GM23338 (cell line): Measurements from ENCODE around the gene MKLN1. TPM values are rescaled to one million over a fixed set of nuclear protein-coding genes. Genes with fewer than 3 reads are reported as not detected.

Source experiments
- ATAC-seq: fragments of 200-7000 bp; cut with Tn5 transposase; 3 replicates; pipeline ENCODE4 v1.9.1; 2020
- DNase-seq: peaks from one replicate; pipeline ENCODE4 v3.0.0-alpha.2; 2015; ENCODE audit warnings: low spot score
- H2AFZ ChIP-seq: fragments of 200-600 bp; sonication (generic); 2 replicates; pipeline ENCODE4 v1.8.0; 2016; ENCODE audit warnings: antibody characterized with exemption, mild to moderate bottlenecking, moderate library complexity
- H3F3A ChIP-seq: fragments of 200-600 bp; sonication (generic); replicated peaks from 2 replicates; pipeline ENCODE4 v1.8.0; 2017; ENCODE audit warnings: antibody characterized with exemption, mixed run types, low read depth
- H3K27ac ChIP-seq: fragments of 200-600 bp; sonication (generic); 2 replicates; pipeline ENCODE4 v1.6.1; 2016; ENCODE audit warnings: low read depth
- H3K27me3 ChIP-seq: fragments of 200-600 bp; sonication (generic); 2 replicates; pipeline ENCODE4 v1.8.0; 2016; ENCODE audit warnings: mild to moderate bottlenecking, mixed run types, moderate library complexity; ENCODE audit not compliant: insufficient read depth
- H3K36me3 ChIP-seq: fragments of 200-600 bp; sonication (generic); 2 replicates; pipeline ENCODE4 v1.8.0; 2016; ENCODE audit warnings: mild to moderate bottlenecking; ENCODE audit not compliant: insufficient read depth
- H3K4me1 ChIP-seq: fragments of 200-600 bp; sonication (generic); 2 replicates; pipeline ENCODE4 v1.8.0; 2016; ENCODE audit warnings: mild to moderate bottlenecking, moderate library complexity; ENCODE audit not compliant: insufficient read depth
- H3K4me2 ChIP-seq: fragments of 200-600 bp; sonication (generic); 2 replicates; pipeline ENCODE4 v1.7.1; 2017; ENCODE audit warnings: mixed run types
- H3K4me3 ChIP-seq: fragments of 200-600 bp; sonication (generic); 2 replicates; pipeline ENCODE4 v1.6.1; 2016; ENCODE audit warnings: mixed run types
- H3K79me2 ChIP-seq: fragments of 200-600 bp; sonication (generic); replicated peaks from 2 replicates; pipeline ENCODE4 v1.8.0; 2017; ENCODE audit warnings: mild to moderate bottlenecking; ENCODE audit not compliant: insufficient read depth
- H3K9me2 ChIP-seq: fragments of 200-600 bp; sonication (generic); 2 replicates; pipeline ENCODE4 v1.8.0; 2017; ENCODE audit not compliant: insufficient read depth
- H4K20me1 ChIP-seq: fragments of 200-600 bp; sonication (generic); replicated peaks from 2 replicates; pipeline ENCODE4 v1.8.0; 2017; ENCODE audit warnings: mild to moderate bottlenecking; ENCODE audit not compliant: insufficient read depth
- H3K27ac Mint-ChIP-seq: 2 replicates; pipeline ENCODE4 v1.8.0; 2020; ENCODE audit warnings: inconsistent platforms, mild to moderate bottlenecking, moderate library complexity, mixed read lengths
- H3K27me3 Mint-ChIP-seq: 3 replicates; pipeline ENCODE4 v1.8.0; 2022; ENCODE audit warnings: low read depth, mild to moderate bottlenecking, moderate library complexity, mixed read lengths, inconsistent platforms; ENCODE audit not compliant: insufficient read depth, poor library complexity
- H3K36me3 Mint-ChIP-seq: 3 replicates; pipeline ENCODE4 v1.8.0; 2021; ENCODE audit warnings: low read depth, mild to moderate bottlenecking, inconsistent platforms, moderate library complexity, mixed read lengths
- H3K4me1 Mint-ChIP-seq: 3 replicates; pipeline ENCODE4 v1.8.0; 2020; ENCODE audit warnings: mild to moderate bottlenecking, inconsistent platforms, mixed read lengths
- H3K4me3 Mint-ChIP-seq: 3 replicates; pipeline ENCODE4 v1.8.0; 2021; ENCODE audit warnings: moderate library complexity, mild to moderate bottlenecking, inconsistent platforms, mixed read lengths
- H3K9me3 Mint-ChIP-seq: 3 replicates; pipeline ENCODE4 v1.8.0; 2020; ENCODE audit warnings: moderate library complexity, mild to moderate bottlenecking, inconsistent platforms, mixed read lengths
- CREB1 ChIP-seq: fragments of 250-450 bp; sonication (Bioruptor Pico); IDR thresholded peaks from 2 replicates; pipeline ENCODE4 v1.5.0; 2020; ENCODE audit warnings: low read depth, mild to moderate bottlenecking, moderate library complexity
- CTCF ChIP-seq, 2 experiments: fragments of 200-600 bp in 1 of 2; sonication (generic) in 1 of 2; conservative IDR thresholded peaks; 2 replicates each; pipeline versions ENCODE4 v1.5.1 to v1.6.1; 2016 to 2017; ENCODE audit warnings: antibody characterized with exemption in 2 of 2, low read depth in 2 of 2, mild to moderate bottlenecking in 2 of 2, moderate library complexity in 1 of 2
- ETS1 ChIP-seq: IDR thresholded peaks from 2 replicates; pipeline ENCODE4 v1.6.1; 2016; ENCODE audit warnings: antibody characterized with exemption
- EZH2 ChIP-seq: fragments of 200-600 bp; sonication (generic); IDR thresholded peaks from one replicate; pipeline ENCODE4 v1.8.0; 2017; ENCODE audit warnings: antibody characterized with exemption, mild to moderate bottlenecking, low read depth; ENCODE audit not compliant: unreplicated experiment
- EZH2phosphoT487 ChIP-seq: fragments of 200-600 bp; sonication (generic); IDR thresholded peaks from one replicate; pipeline ENCODE4 v1.8.1; 2018; ENCODE audit warnings: antibody characterized with exemption; ENCODE audit not compliant: unreplicated experiment
- JUNB ChIP-seq: IDR thresholded peaks from one replicate; pipeline ENCODE4 v1.6.1; 2016; ENCODE audit warnings: antibody characterized with exemption; ENCODE audit not compliant: unreplicated experiment
- NANOG ChIP-seq: IDR thresholded peaks from 2 replicates; pipeline ENCODE4 v1.6.1; 2016; ENCODE audit warnings: antibody characterized with exemption, borderline replicate concordance
- POLR2AphosphoS5 ChIP-seq: IDR thresholded peaks from 2 replicates; pipeline ENCODE4 v1.6.1; 2016; ENCODE audit warnings: antibody characterized with exemption, low read depth
- STAT1 ChIP-seq: IDR thresholded peaks from one replicate; pipeline ENCODE4 v1.6.1; 2016; ENCODE audit warnings: antibody characterized with exemption; ENCODE audit not compliant: unreplicated experiment
- ZNF114 ChIP-seq: fragments of 250-450 bp; sonication (Bioruptor Pico); IDR thresholded peaks from 2 replicates; pipeline ENCODE4 v1.5.0; 2020; ENCODE audit warnings: mild to moderate bottlenecking, moderate library complexity
- ZNF331 ChIP-seq: fragments of 250-450 bp; sonication (Bioruptor Pico); IDR thresholded peaks from 2 replicates; pipeline ENCODE4 v1.5.0; 2020; ENCODE audit warnings: low read depth, mild to moderate bottlenecking, moderate library complexity
- polyA plus RNA-seq: library from polyadenylated mRNA; unstranded; fragments of >200 nt; fragmentation: Nextera tagmentation; extraction: Ambion mirVana; gene quantifications from 2 replicates; pipeline ENCODE4 v1.2.1, GENCODE V29; 2016
- total RNA-seq: library from RNA; depleted of rRNA; stranded (reverse); fragments of >200 nt; shearing (Covaris generic); gene quantifications from 2 replicates; pipeline ENCODE4 v1.2.3, GENCODE V29; 2014
- TF ChIP-seq, protein P1 (sequence below): IDR thresholded peaks from one replicate; pipeline ENCODE4 v1.6.1; 2018; ENCODE audit warnings: antibody characterized with exemption; ENCODE audit not compliant: unreplicated experiment
- TF ChIP-seq, protein P2 (sequence below): fragments of 250-450 bp; sonication (Bioruptor Pico); IDR thresholded peaks from 2 replicates; pipeline ENCODE4 v1.5.0; 2020; ENCODE audit warnings: mild to moderate bottlenecking, moderate library complexity

MKLN1 gene
- total and polyA plus RNA-seq, 2 experiments from 2014 or later = 25.3 to 46.5 TPM

DNA sequence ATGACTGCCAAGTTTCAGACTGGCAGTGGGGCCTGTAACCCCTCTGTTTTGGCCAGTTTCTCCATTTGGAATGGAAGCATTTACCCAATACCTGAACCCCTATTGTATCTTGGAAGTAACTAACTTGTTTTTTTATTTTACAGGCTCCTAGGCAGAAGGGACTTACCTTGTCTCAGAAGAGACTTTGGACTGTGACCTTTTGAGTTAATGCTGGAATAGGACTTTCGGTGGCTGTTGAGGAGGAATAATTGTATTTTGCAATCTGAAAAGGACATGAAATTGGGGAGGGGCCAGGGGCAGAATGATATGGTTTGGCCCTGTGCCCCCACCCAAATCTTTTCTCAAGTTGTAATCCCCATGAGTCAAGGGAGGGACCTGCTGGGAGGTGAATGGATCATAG, 20.0 kb upstream of the MKLN1 start:
- Histone ChIP-seq H3K4me2 (no peak overlapping the region), H3K79me2 (no peaks in the 10 kb centered on the region), H3K27ac (no peak overlapping the region), H3K36me3 (peaks cover 14% of the 10 kb centered on the region), H3K4me3 (no peak overlapping the region), H3F3A (no peaks in the 10 kb centered on the region), H4K20me1 (no peaks in the 10 kb centered on the region), H3K9me2 (no peaks in the 10 kb centered on the region), H3K4me1 (no peaks in the 10 kb centered on the region), H3K27me3 (no peaks in the 10 kb centered on the region), H2AFZ (no peak overlapping the region)
- Mint-ChIP-seq H3K4me1 (no peaks in the 10 kb centered on the region; the same call in 2 of the 3 replicates), H3K36me3 (peaks cover 46% of the 10 kb centered on the region), H3K27me3 (no peaks in the 10 kb centered on the region), H3K27ac (no peak overlapping the region), H3K4me3 (no peak overlapping the region), H3K9me3 (peaks cover 62% of the 10 kb centered on the region)
- DNase-seq = no peak
- no peak for ATAC-seq
- TF ChIP-seq CREB1 (no peak), EZH2phosphoT487 (no peak), JUNB (no peak), EZH2 (no peak), STAT1 (no peak), NANOG (no peak), ZNF331 (CRISPR knock-in tag) (no peak), ETS1 (no peak), CTCF (conservative IDR thresholded peaks at IDR 0.05; ENCODE audit: low read depth in 2 of 2) (no peak), ZNF114 (CRISPR knock-in tag) (no peak), POLR2AphosphoS5 (no peak)
- TF ChIP-seq, protein P1, sequence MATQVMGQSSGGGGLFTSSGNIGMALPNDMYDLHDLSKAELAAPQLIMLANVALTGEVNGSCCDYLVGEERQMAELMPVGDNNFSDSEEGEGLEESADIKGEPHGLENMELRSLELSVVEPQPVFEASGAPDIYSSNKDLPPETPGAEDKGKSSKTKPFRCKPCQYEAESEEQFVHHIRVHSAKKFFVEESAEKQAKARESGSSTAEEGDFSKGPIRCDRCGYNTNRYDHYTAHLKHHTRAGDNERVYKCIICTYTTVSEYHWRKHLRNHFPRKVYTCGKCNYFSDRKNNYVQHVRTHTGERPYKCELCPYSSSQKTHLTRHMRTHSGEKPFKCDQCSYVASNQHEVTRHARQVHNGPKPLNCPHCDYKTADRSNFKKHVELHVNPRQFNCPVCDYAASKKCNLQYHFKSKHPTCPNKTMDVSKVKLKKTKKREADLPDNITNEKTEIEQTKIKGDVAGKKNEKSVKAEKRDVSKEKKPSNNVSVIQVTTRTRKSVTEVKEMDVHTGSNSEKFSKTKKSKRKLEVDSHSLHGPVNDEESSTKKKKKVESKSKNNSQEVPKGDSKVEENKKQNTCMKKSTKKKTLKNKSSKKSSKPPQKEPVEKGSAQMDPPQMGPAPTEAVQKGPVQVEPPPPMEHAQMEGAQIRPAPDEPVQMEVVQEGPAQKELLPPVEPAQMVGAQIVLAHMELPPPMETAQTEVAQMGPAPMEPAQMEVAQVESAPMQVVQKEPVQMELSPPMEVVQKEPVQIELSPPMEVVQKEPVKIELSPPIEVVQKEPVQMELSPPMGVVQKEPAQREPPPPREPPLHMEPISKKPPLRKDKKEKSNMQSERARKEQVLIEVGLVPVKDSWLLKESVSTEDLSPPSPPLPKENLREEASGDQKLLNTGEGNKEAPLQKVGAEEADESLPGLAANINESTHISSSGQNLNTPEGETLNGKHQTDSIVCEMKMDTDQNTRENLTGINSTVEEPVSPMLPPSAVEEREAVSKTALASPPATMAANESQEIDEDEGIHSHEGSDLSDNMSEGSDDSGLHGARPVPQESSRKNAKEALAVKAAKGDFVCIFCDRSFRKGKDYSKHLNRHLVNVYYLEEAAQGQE = no peak
- TF ChIP-seq, protein P2, sequence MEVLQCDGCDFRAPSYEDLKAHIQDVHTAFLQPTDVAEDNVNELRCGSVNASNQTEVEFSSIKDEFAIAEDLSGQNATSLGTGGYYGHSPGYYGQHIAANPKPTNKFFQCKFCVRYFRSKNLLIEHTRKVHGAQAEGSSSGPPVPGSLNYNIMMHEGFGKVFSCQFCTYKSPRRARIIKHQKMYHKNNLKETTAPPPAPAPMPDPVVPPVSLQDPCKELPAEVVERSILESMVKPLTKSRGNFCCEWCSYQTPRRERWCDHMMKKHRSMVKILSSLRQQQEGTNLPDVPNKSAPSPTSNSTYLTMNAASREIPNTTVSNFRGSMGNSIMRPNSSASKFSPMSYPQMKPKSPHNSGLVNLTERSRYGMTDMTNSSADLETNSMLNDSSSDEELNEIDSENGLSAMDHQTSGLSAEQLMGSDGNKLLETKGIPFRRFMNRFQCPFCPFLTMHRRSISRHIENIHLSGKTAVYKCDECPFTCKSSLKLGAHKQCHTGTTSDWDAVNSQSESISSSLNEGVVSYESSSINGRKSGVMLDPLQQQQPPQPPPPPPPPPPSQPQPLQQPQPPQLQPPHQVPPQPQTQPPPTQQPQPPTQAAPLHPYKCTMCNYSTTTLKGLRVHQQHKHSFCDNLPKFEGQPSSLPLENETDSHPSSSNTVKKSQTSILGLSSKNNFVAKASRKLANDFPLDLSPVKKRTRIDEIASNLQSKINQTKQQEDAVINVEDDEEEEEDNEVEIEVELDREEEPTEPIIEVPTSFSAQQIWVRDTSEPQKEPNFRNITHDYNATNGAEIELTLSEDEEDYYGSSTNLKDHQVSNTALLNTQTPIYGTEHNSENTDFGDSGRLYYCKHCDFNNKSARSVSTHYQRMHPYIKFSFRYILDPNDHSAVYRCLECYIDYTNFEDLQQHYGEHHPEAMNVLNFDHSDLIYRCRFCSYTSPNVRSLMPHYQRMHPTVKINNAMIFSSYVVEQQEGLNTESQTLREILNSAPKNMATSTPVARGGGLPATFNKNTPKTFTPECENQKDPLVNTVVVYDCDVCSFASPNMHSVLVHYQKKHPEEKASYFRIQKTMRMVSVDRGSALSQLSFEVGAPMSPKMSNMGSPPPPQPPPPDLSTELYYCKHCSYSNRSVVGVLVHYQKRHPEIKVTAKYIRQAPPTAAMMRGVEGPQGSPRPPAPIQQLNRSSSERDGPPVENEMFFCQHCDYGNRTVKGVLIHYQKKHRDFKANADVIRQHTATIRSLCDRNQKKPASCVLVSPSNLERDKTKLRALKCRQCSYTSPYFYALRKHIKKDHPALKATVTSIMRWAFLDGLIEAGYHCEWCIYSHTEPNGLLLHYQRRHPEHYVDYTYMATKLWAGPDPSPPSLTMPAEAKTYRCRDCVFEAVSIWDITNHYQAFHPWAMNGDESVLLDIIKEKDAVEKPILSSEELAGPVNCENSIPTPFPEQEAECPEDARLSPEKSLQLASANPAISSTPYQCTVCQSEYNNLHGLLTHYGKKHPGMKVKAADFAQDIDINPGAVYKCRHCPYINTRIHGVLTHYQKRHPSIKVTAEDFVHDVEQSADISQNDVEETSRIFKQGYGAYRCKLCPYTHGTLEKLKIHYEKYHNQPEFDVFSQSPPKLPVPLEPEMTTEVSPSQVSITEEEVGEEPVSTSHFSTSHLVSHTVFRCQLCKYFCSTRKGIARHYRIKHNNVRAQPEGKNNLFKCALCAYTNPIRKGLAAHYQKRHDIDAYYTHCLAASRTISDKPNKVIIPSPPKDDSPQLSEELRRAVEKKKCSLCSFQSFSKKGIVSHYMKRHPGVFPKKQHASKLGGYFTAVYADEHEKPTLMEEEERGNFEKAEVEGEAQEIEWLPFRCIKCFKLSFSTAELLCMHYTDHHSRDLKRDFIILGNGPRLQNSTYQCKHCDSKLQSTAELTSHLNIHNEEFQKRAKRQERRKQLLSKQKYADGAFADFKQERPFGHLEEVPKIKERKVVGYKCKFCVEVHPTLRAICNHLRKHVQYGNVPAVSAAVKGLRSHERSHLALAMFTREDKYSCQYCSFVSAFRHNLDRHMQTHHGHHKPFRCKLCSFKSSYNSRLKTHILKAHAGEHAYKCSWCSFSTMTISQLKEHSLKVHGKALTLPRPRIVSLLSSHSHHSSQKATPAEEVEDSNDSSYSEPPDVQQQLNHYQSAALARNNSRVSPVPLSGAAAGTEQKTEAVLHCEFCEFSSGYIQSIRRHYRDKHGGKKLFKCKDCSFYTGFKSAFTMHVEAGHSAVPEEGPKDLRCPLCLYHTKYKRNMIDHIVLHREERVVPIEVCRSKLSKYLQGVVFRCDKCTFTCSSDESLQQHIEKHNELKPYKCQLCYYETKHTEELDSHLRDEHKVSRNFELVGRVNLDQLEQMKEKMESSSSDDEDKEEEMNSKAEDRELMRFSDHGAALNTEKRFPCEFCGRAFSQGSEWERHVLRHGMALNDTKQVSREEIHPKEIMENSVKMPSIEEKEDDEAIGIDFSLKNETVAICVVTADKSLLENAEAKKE (CRISPR knock-in tag) = no peak
